Nephron progenitor cell (in vitro differentiated cells): ENCODE data around the gene TNRC6B.
"Not testable (repeated sequence)": the region's sequence is repeated elsewhere in the genome, so short reads cannot be mapped to it uniquely, and the experiment has no call there.

Source experiments
- DNase-seq: peaks from one replicate; pipeline ENCODE4 v3.0.0; 2021
- H3K27ac Mint-ChIP-seq: 2 replicates; pipeline ENCODE4 v1.8.0; 2021; ENCODE audit warnings: mild to moderate bottlenecking, moderate library complexity, mixed read lengths
- H3K27me3 Mint-ChIP-seq: 2 replicates; pipeline ENCODE4 v1.8.0; 2021; ENCODE audit warnings: mild to moderate bottlenecking, low read depth, mixed read lengths; ENCODE audit not compliant: poor library complexity
- H3K36me3 Mint-ChIP-seq: 2 replicates; pipeline ENCODE4 v1.8.0; 2021; ENCODE audit warnings: low read depth, mixed read lengths
- H3K4me1 Mint-ChIP-seq: 2 replicates; pipeline ENCODE4 v1.8.0; 2021; ENCODE audit warnings: mixed read lengths
- H3K4me3 Mint-ChIP-seq: 2 replicates; pipeline ENCODE4 v1.8.0; 2021; ENCODE audit warnings: mild to moderate bottlenecking, moderate library complexity, mixed read lengths
- H3K9me3 Mint-ChIP-seq: 2 replicates; pipeline ENCODE4 v1.8.0; 2021; ENCODE audit warnings: mild to moderate bottlenecking, moderate library complexity, mixed read lengths
- CTCF ChIP-seq: fragments of 200-600 bp; sonication (generic); IDR thresholded peaks from 2 replicates; pipeline ENCODE4 v1.5.0; 2021; ENCODE audit warnings: antibody characterized with exemption

Gene TNRC6B

GRCh38 chr22:40221055-40221414 is 43.3 kb downstream of the TNRC6B start:
- H3K4me3 Mint-ChIP-seq = no peak overlapping the region
- H3K9me3 Mint-ChIP-seq = peaks cover 4% of the 10 kb centered on the region
- peaks cover 58% of the 10 kb centered on the region for H3K36me3 Mint-ChIP-seq
- no peak for TF ChIP-seq CTCF
- H3K27ac Mint-ChIP-seq = peak overlapping the region; percentile 54
- peaks cover 28% of the 10 kb centered on the region for H3K4me1 Mint-ChIP-seq
- H3K27me3 Mint-ChIP-seq = no peaks in the 10 kb centered on the region
- no peak for DNase-seq

- H3K4me1 Mint-ChIP-seq = peaks cover 26% of the 10 kb centered on the region
- H3K27me3 Mint-ChIP-seq, DNase-seq, H3K4me3 Mint-ChIP-seq, H3K9me3 Mint-ChIP-seq, H3K27ac Mint-ChIP-seq: not testable (repeated sequence)
- H3K36me3 Mint-ChIP-seq = peaks cover 60% of the 10 kb centered on the region
Measured at GRCh38 chr22:40222979-40223378, 45.3 kb downstream of the TNRC6B start.

- H3K9me3 Mint-ChIP-seq = peaks cover 4% of the 10 kb centered on the region
Measured at GRCh38 chr22:40224702-40225101, 47.0 kb downstream of the TNRC6B start.

GRCh38 chr22:40226620-40227019 is 48.9 kb downstream of the TNRC6B start:
- Mint-ChIP-seq H3K36me3 (peaks cover 74% of the 10 kb centered on the region), H3K4me1 (peaks cover 14% of the 10 kb centered on the region), H3K9me3 (peaks cover 4% of the 10 kb centered on the region), H3K27me3 (no peaks in the 10 kb centered on the region), H3K4me3 (no peak overlapping the region), H3K27ac (peak overlapping the region; percentile 10)
- no peak for DNase-seq
- TF ChIP-seq CTCF = no peak

More at GRCh38 chr22:40224702-40225101, 47.0 kb downstream of the TNRC6B start:
- H3K27me3 Mint-ChIP-seq = no peaks in the 10 kb centered on the region
- no peak for DNase-seq
- no peak for TF ChIP-seq CTCF
- H3K27ac Mint-ChIP-seq = peak overlapping the region; percentile 53
- H3K4me1 Mint-ChIP-seq = peaks cover 18% of the 10 kb centered on the region
- H3K36me3 Mint-ChIP-seq = peaks cover 62% of the 10 kb centered on the region
- H3K4me3 Mint-ChIP-seq = no peak overlapping the region

GRCh38 chr22:40231618-40232313 is 54.0 kb downstream of the TNRC6B start:
- Mint-ChIP-seq H3K36me3 (peaks cover 78% of the 10 kb centered on the region), H3K9me3 (no peaks in the 10 kb centered on the region), H3K27me3 (no peaks in the 10 kb centered on the region), H3K4me3 (no peak overlapping the region), H3K27ac (peak overlapping the region; percentile 77), H3K4me1 (peaks cover 23% of the 10 kb centered on the region)
- no peak for DNase-seq
- TF ChIP-seq CTCF = no peak

GRCh38 chr22:40232624-40233023 is 54.9 kb downstream of the TNRC6B start:
- Mint-ChIP-seq H3K27me3 (no peaks in the 10 kb centered on the region), H3K4me1 (peaks cover 24% of the 10 kb centered on the region), H3K27ac (peak overlapping the region; percentile 77), H3K9me3 (no peaks in the 10 kb centered on the region), H3K4me3 (no peak overlapping the region), H3K36me3 (peaks cover 83% of the 10 kb centered on the region)
- DNase-seq = no peak
- TF ChIP-seq CTCF = no peak
